H9 (cell line): ENCODE data around the gene CCDC3. TPM values are rescaled to one million over a fixed set of nuclear protein-coding genes. Genes with fewer than 3 reads are reported as not detected.

Source experiments
- DNase-seq: peaks from one replicate; pipeline ENCODE4 v3.0.0-alpha.2; 2017
- H2AFZ ChIP-seq: one replicate; pipeline ENCODE4 v1.6.1; 2013; ENCODE audit warnings: mild to moderate bottlenecking, low read length, control low read depth, moderate library complexity
- H2AK5ac ChIP-seq: 2 replicates; pipeline ENCODE4 v1.6.1; 2013; ENCODE audit warnings: low read length, control low read depth, mixed read lengths; ENCODE audit not compliant: insufficient read length
- H2BK120ac ChIP-seq: one replicate; pipeline ENCODE4 v1.6.1; 2013; ENCODE audit warnings: low read depth, mild to moderate bottlenecking, low read length, control low read depth, inconsistent platforms; ENCODE audit not compliant: poor library complexity, severe bottlenecking
- H2BK12ac ChIP-seq: 2 replicates; pipeline ENCODE4 v1.6.1; 2013; ENCODE audit warnings: low read length, control low read depth, mixed read lengths, low read depth; ENCODE audit not compliant: insufficient read length
- H2BK15ac ChIP-seq: 2 replicates; pipeline ENCODE4 v1.6.1; 2013; ENCODE audit warnings: low read depth, low read length, control low read depth
- H2BK20ac ChIP-seq: one replicate; pipeline ENCODE4 v1.6.1; 2013; ENCODE audit warnings: low read depth, mild to moderate bottlenecking, low read length, control low read depth, inconsistent platforms; ENCODE audit not compliant: poor library complexity, severe bottlenecking
- H2BK5ac ChIP-seq: 2 replicates; pipeline ENCODE4 v1.6.1; 2013; ENCODE audit warnings: low read length, control low read depth, mixed read lengths; ENCODE audit not compliant: insufficient read length
- H3K14ac ChIP-seq: 2 replicates; pipeline ENCODE4 v1.6.1; 2013; ENCODE audit warnings: low read length, control low read depth; ENCODE audit not compliant: insufficient read depth
- H3K18ac ChIP-seq: 2 replicates; pipeline ENCODE4 v1.6.1; 2013; ENCODE audit warnings: low read depth, mild to moderate bottlenecking, mixed read lengths, low read length, control low read depth; ENCODE audit not compliant: insufficient read length
- H3K23ac ChIP-seq: 2 replicates; pipeline ENCODE4 v1.6.1; 2013; ENCODE audit warnings: low read length, control low read depth, mixed read lengths, low read depth; ENCODE audit not compliant: insufficient read length
- H3K23me2 ChIP-seq: 2 replicates; pipeline ENCODE4 v1.6.1; 2013; ENCODE audit warnings: low read depth, mild to moderate bottlenecking, mixed read lengths, low read length, control low read depth; ENCODE audit not compliant: insufficient read length, poor library complexity, severe bottlenecking
- H3K27ac ChIP-seq: 2 replicates; pipeline ENCODE4 v1.5.1; 2013; ENCODE audit warnings: low read length, control low read depth, mixed read lengths, low read depth; ENCODE audit not compliant: insufficient read length
- H3K27me3 ChIP-seq: 2 replicates; pipeline ENCODE4 v1.6.1; 2013; ENCODE audit warnings: low read length, control low read depth, inconsistent platforms; ENCODE audit not compliant: insufficient read depth
- H3K4ac ChIP-seq: 2 replicates; pipeline ENCODE4 v1.6.1; 2013; ENCODE audit warnings: low read depth, mild to moderate bottlenecking, control low read depth, inconsistent platforms, low read length, moderate library complexity
- H3K4me1 ChIP-seq: 2 replicates; pipeline ENCODE4 v1.6.1; 2013; ENCODE audit warnings: low read length, control low read depth, inconsistent platforms; ENCODE audit not compliant: insufficient read depth
- H3K4me2 ChIP-seq: 2 replicates; pipeline ENCODE4 v1.6.1; 2013; ENCODE audit warnings: low read length, control low read depth, mixed read lengths; ENCODE audit not compliant: insufficient read length, insufficient read depth
- H3K56ac ChIP-seq: 2 replicates; pipeline ENCODE4 v1.6.1; 2013; ENCODE audit warnings: low read depth, mild to moderate bottlenecking, mixed read lengths, low read length, control low read depth; ENCODE audit not compliant: insufficient read length
- H3K79me1 ChIP-seq: 2 replicates; pipeline ENCODE4 v1.6.1; 2013; ENCODE audit warnings: low read depth, mild to moderate bottlenecking, moderate library complexity, low read length, control low read depth, inconsistent platforms; ENCODE audit not compliant: insufficient read depth, poor library complexity, severe bottlenecking
- H3K79me2 ChIP-seq: 2 replicates; pipeline ENCODE4 v1.6.1; 2013; ENCODE audit warnings: low read length, control low read depth, inconsistent platforms; ENCODE audit not compliant: insufficient read depth
- H3K9ac ChIP-seq: 2 replicates; pipeline ENCODE4 v1.6.1; 2013; ENCODE audit warnings: low read length, control low read depth, mixed read lengths; ENCODE audit not compliant: insufficient read length; ENCODE audit errors: extremely low read depth
- H3K9me3 ChIP-seq: one replicate; pipeline ENCODE4 v1.6.1; 2013; ENCODE audit warnings: low read depth, low read length, inconsistent platforms; ENCODE audit not compliant: control insufficient read depth
- H3T11ph ChIP-seq: one replicate; pipeline ENCODE4 v1.6.1; 2013; ENCODE audit warnings: mild to moderate bottlenecking, low read length, control low read depth, inconsistent platforms
- H4K20me1 ChIP-seq: one replicate; pipeline ENCODE4 v1.6.1; 2013; ENCODE audit not compliant: control insufficient read depth, insufficient read length, insufficient read depth
- H4K5ac ChIP-seq: 2 replicates; pipeline ENCODE4 v1.6.1; 2013; ENCODE audit warnings: low read depth, mild to moderate bottlenecking, mixed read lengths, low read length, control low read depth; ENCODE audit not compliant: insufficient read length
- H4K8ac ChIP-seq: replicated peaks from 2 replicates; pipeline ENCODE4 v1.6.1; 2013; ENCODE audit warnings: low read length, control low read depth, mixed read lengths, low read depth; ENCODE audit not compliant: insufficient read length
- H4K91ac ChIP-seq: 2 replicates; pipeline ENCODE4 v1.6.1; 2013; ENCODE audit warnings: low read depth, mild to moderate bottlenecking, moderate library complexity, mixed read lengths, low read length, control low read depth; ENCODE audit not compliant: insufficient read length
- H3K27ac Mint-ChIP-seq, 3 experiments: 2 replicates in 2 of 3; 3 replicates in 1 of 3; pipeline ENCODE4 v1.8.0; 2020 to 2021; ENCODE audit warnings: mixed read lengths in 3 of 3, mild to moderate bottlenecking in 1 of 3, moderate library complexity in 1 of 3
- H3K27me3 Mint-ChIP-seq: 2 replicates; pipeline ENCODE4 v1.8.0; 2021; ENCODE audit warnings: low read depth, mild to moderate bottlenecking, moderate library complexity, mixed read lengths
- H3K36me3 Mint-ChIP-seq, 3 experiments: 2 replicates in 2 of 3; 3 replicates in 1 of 3; pipeline ENCODE4 v1.8.0; 2020 to 2021; ENCODE audit warnings: low read depth in 3 of 3, mixed read lengths in 3 of 3; ENCODE audit not compliant: insufficient read depth in 1 of 3
- H3K4me1 Mint-ChIP-seq, 2 experiments: 2 replicates each; pipeline ENCODE4 v1.8.0; 2020; ENCODE audit warnings: mixed read lengths in 2 of 2
- H3K4me3 Mint-ChIP-seq, 2 experiments: 2 replicates in 1 of 2; 3 replicates in 1 of 2; pipeline ENCODE4 v1.8.0; 2020 to 2021; ENCODE audit warnings: mild to moderate bottlenecking in 2 of 2, mixed read lengths in 2 of 2, moderate library complexity in 1 of 2
- H3K9me3 Mint-ChIP-seq, 2 experiments: 2 replicates in 1 of 2; 3 replicates in 1 of 2; pipeline ENCODE4 v1.8.0; 2020; ENCODE audit warnings: mild to moderate bottlenecking in 2 of 2, mixed read lengths in 2 of 2, moderate library complexity in 1 of 2
- WGBS: extraction: QIAGEN DNeasy Blood & Tissue Kit; methylation state at CpG from one replicate; pipeline ENCODE4 v1.1.7; 2013; ENCODE audit warnings: missing lambda C conversion rate, low lambda C conversion rate, mixed read lengths; ENCODE audit not compliant: insufficient read length; ENCODE audit errors: extremely low coverage; 5-methylcytosine and 5-hydroxymethylcytosine counted together
- total RNA-seq: library from RNA; stranded (reverse); gene quantifications from 2 replicates; pipeline ENCODE4 v1.2.1, GENCODE V29; 2021
- TF ChIP-seq, protein P1 (sequence below): fragments of 200-600 bp; sonication (generic); conservative IDR thresholded peaks from 3 replicates; pipeline ENCODE4 v1.8.0; 2021; ENCODE audit warnings: antibody characterized with exemption, mild to moderate bottlenecking

The CCDC3 gene
- total RNA-seq, 1 experiment from 2014 or later = 2.3 TPM

- Mint-ChIP-seq H3K27ac (no peak overlapping the region), H3K9me3 (peaks cover 8 to 9% of the 10 kb centered on the region in 2 experiments; a peak in 4 of 5 replicates), H3K27me3 (no peaks in the 10 kb centered on the region), H3K4me3 (no peak overlapping the region), H3K36me3 (peaks cover 0 to 9% (median 3%) of the 10 kb centered on the region in 3 experiments; a peak in 2 of 7 replicates), H3K4me1 (peaks cover 0 to 6% of the 10 kb centered on the region in 2 experiments; a peak in 2 of 4 replicates)
- Histone ChIP-seq H3K79me2 (no peaks in the 10 kb centered on the region), H2AFZ (no peak overlapping the region), H4K91ac (no peak overlapping the region), H3K56ac (no peak overlapping the region), H3T11ph (no peak overlapping the region), H2AK5ac (no peak overlapping the region), H3K9me3 (no peaks in the 10 kb centered on the region), H4K20me1 (no peaks in the 10 kb centered on the region), H4K8ac (no peak overlapping the region), H2BK12ac (no peak overlapping the region), H4K5ac (no peak overlapping the region), H2BK5ac (no peak overlapping the region), H2BK15ac (no peak overlapping the region), H3K9ac (no peak overlapping the region), H3K23ac (no peak overlapping the region), H2BK120ac (no peak overlapping the region), H3K27ac (no peak overlapping the region), H2BK20ac (no peak overlapping the region), H3K18ac (no peak overlapping the region), H3K27me3 (no peaks in the 10 kb centered on the region), H3K79me1 (no peaks in the 10 kb centered on the region), H3K23me2 (no peaks in the 10 kb centered on the region), H3K14ac (no peak overlapping the region), H3K4ac (no peak overlapping the region), H3K4me1 (no peaks in the 10 kb centered on the region), H3K4me2 (no peak overlapping the region)
- DNase-seq = no peak
- no CpG with 5 or more reads among the region's 5 CpGs for WGBS
- TF ChIP-seq, protein P1, sequence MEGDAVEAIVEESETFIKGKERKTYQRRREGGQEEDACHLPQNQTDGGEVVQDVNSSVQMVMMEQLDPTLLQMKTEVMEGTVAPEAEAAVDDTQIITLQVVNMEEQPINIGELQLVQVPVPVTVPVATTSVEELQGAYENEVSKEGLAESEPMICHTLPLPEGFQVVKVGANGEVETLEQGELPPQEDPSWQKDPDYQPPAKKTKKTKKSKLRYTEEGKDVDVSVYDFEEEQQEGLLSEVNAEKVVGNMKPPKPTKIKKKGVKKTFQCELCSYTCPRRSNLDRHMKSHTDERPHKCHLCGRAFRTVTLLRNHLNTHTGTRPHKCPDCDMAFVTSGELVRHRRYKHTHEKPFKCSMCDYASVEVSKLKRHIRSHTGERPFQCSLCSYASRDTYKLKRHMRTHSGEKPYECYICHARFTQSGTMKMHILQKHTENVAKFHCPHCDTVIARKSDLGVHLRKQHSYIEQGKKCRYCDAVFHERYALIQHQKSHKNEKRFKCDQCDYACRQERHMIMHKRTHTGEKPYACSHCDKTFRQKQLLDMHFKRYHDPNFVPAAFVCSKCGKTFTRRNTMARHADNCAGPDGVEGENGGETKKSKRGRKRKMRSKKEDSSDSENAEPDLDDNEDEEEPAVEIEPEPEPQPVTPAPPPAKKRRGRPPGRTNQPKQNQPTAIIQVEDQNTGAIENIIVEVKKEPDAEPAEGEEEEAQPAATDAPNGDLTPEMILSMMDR = no peak
Measured at GRCh38 chr10:12966067-12966466, 35.4 kb downstream of the CCDC3 start.
